Hepatocyte (in vitro differentiated cells): ENCODE measurements around the gene CHST10. TPM values are rescaled to one million over a fixed set of nuclear protein-coding genes. Genes with fewer than 3 reads are reported as not detected.
A peak's percentile ranks its signal among the peaks of the same experiment; 100 is the strongest.

Source experiments
- DNase-seq: peaks from one replicate; pipeline ENCODE4 v3.0.0-alpha.2; 2016; ENCODE audit warnings: low spot score
- H2AFZ ChIP-seq: fragments of 200-600 bp; sonication (generic); 2 replicates; pipeline ENCODE4 v1.6.0; 2016; ENCODE audit warnings: antibody characterized with exemption, mild to moderate bottlenecking
- H3K27ac ChIP-seq: fragments of 200-600 bp; sonication (generic); 2 replicates; pipeline ENCODE4 v1.5.1; 2016; ENCODE audit warnings: mild to moderate bottlenecking
- H3K27me3 ChIP-seq: fragments of 200-600 bp; sonication (generic); 2 replicates; pipeline ENCODE4 v1.6.1; 2016
- H3K36me3 ChIP-seq: fragments of 200-600 bp; sonication (generic); replicated peaks from 2 replicates; pipeline ENCODE4 v1.5.1; 2016; ENCODE audit warnings: low read depth; ENCODE audit not compliant: insufficient read depth
- H3K4me1 ChIP-seq: fragments of 200-600 bp; sonication (generic); 2 replicates; pipeline ENCODE4 v1.5.1; 2016; ENCODE audit warnings: mild to moderate bottlenecking, moderate library complexity; ENCODE audit not compliant: insufficient read depth
- H3K4me2 ChIP-seq: fragments of 200-600 bp; sonication (generic); 2 replicates; pipeline ENCODE4 v1.6.0; 2016
- H3K4me3 ChIP-seq: fragments of 200-600 bp; sonication (generic); 2 replicates; pipeline ENCODE4 v1.5.1; 2016; ENCODE audit warnings: mild to moderate bottlenecking
- H3K79me2 ChIP-seq: fragments of 200-600 bp; sonication (generic); 2 replicates; pipeline ENCODE4 v1.6.0; 2017; ENCODE audit warnings: mild to moderate bottlenecking
- H3K9me2 ChIP-seq: fragments of 200-600 bp; sonication (generic); replicated peaks from 2 replicates; pipeline ENCODE4 v1.6.0; 2017; ENCODE audit warnings: mild to moderate bottlenecking; ENCODE audit not compliant: insufficient read depth
- H3K9me3 ChIP-seq: fragments of 200-600 bp; sonication (generic); 2 replicates; pipeline ENCODE4 v1.5.1; 2016; ENCODE audit warnings: low read depth, mild to moderate bottlenecking
- H4K20me1 ChIP-seq: fragments of 200-600 bp; sonication (generic); 2 replicates; pipeline ENCODE4 v1.6.0; 2016; ENCODE audit warnings: mild to moderate bottlenecking; ENCODE audit not compliant: insufficient read depth, poor library complexity, severe bottlenecking
- CTCF ChIP-seq: fragments of 200-600 bp; sonication (generic); IDR thresholded peaks from 2 replicates; pipeline ENCODE4 v1.5.1; 2016; ENCODE audit warnings: antibody characterized with exemption, mild to moderate bottlenecking; ENCODE audit not compliant: poor library complexity
- EZH2 ChIP-seq: fragments of 200-600 bp; sonication (generic); IDR thresholded peaks from 2 replicates; pipeline ENCODE4 v1.6.1; 2016; ENCODE audit warnings: antibody characterized with exemption, mild to moderate bottlenecking, borderline replicate concordance
- EZH2phosphoT487 ChIP-seq: fragments of 200-600 bp; sonication (generic); IDR thresholded peaks from one replicate; pipeline ENCODE4 v1.6.1; 2018; ENCODE audit warnings: antibody characterized with exemption, mild to moderate bottlenecking, low read depth, moderate library complexity; ENCODE audit not compliant: unreplicated experiment, severe bottlenecking
- WGBS: methylation state at CpG from one replicate; pipeline ENCODE4 v1.1.6; 2016; ENCODE audit warnings: low lambda C conversion rate; ENCODE audit errors: missing lambda C conversion rate; 5-methylcytosine and 5-hydroxymethylcytosine counted together
- polyA plus RNA-seq: library from polyadenylated mRNA; unstranded; fragments of >200 nt; fragmentation: Nextera tagmentation; extraction: Ambion mirVana; gene quantifications from 2 replicates; pipeline ENCODE4 v1.2.1, GENCODE V29; 2016
- total RNA-seq: library from RNA; depleted of rRNA; stranded (reverse); fragments of >200 nt; gene quantifications from 2 replicates; pipeline ENCODE4 v1.2.3, GENCODE V29; 2014

CHST10 gene
- total and polyA plus RNA-seq, 2 experiments from 2014 or later, result 8.0 to 15.3 TPM

GRCh38 chr2:100388703-100389102 is 28.8 kb downstream of the CHST10 start:
- Histone ChIP-seq H3K9me3 (no peaks in the 10 kb centered on the region), H3K79me2 (no peaks in the 10 kb centered on the region), H2AFZ (no peak overlapping the region), H3K9me2 (no peaks in the 10 kb centered on the region), H3K27ac (no peak overlapping the region), H4K20me1 (no peaks in the 10 kb centered on the region), H3K36me3 (no peaks in the 10 kb centered on the region), H3K27me3 (no peaks in the 10 kb centered on the region), H3K4me3 (no peak overlapping the region), H3K4me1 (no peaks in the 10 kb centered on the region), H3K4me2 (no peak overlapping the region)
- 79% methylated on average over 6 of the region's 6 CpGs for WGBS
- TF ChIP-seq EZH2 (no peak), CTCF (no peak), EZH2phosphoT487 (no peak)
- DNase-seq, result no peak

- H3K4me2 ChIP-seq, result no peak overlapping the region
- H3K27me3 ChIP-seq, result no peaks in the 10 kb centered on the region
- H3K27ac ChIP-seq, result no peak overlapping the region
- H3K36me3 ChIP-seq, result no peaks in the 10 kb centered on the region
- H4K20me1 ChIP-seq, result no peaks in the 10 kb centered on the region
- WGBS, result 86% methylated on average over 5 of the region's 5 CpGs
- no peak overlapping the region for H3K4me3 ChIP-seq
- no peaks in the 10 kb centered on the region for H3K9me3 ChIP-seq
- no peak for DNase-seq
- H3K79me2 ChIP-seq, result no peaks in the 10 kb centered on the region
- H3K9me2 ChIP-seq, result no peaks in the 10 kb centered on the region
- H2AFZ ChIP-seq, result no peak overlapping the region
- no peaks in the 10 kb centered on the region for H3K4me1 ChIP-seq
- no peak for TF ChIP-seq CTCF
Observed at GRCh38 chr2:100383954-100384353, 33.5 kb downstream of the CHST10 start.

DNA sequence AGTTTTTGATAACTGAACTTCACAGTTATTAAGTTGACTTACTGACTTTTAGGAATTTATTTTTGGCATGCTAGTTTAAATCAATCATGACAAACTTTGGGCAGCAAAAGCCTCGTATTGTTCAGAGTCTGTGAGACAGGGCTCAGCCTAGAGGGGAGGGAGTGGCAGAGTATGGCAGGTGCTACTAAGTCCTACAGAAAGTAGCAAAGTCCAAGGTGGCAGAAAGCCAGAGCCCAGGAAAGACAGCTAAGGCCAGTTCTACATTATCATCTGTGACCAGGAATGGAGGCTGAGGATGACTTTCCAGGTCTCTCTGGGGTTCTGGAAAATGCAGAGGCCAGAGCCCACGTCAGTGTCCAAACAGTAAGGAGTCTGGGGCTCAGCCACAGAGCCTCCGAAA is 34.2 kb downstream of the CHST10 start:
- no peaks in the 10 kb centered on the region for H3K36me3 ChIP-seq
- no peaks in the 10 kb centered on the region for H4K20me1 ChIP-seq
- no peaks in the 10 kb centered on the region for H3K79me2 ChIP-seq
- 69% methylated on average over 3 of the region's 3 CpGs for WGBS
- no peaks in the 10 kb centered on the region for H3K9me3 ChIP-seq
- H2AFZ ChIP-seq, result no peak overlapping the region
- TF ChIP-seq EZH2phosphoT487, result no peak
- TF ChIP-seq CTCF, result no peak
- no peak for TF ChIP-seq EZH2
- DNase-seq, result peak; percentile 30
- no peaks in the 10 kb centered on the region for H3K4me1 ChIP-seq
- H3K4me3 ChIP-seq, result no peak overlapping the region
- no peak overlapping the region for H3K27ac ChIP-seq
- no peak overlapping the region for H3K4me2 ChIP-seq
- no peaks in the 10 kb centered on the region for H3K27me3 ChIP-seq
- H3K9me2 ChIP-seq, result no peaks in the 10 kb centered on the region

DNA sequence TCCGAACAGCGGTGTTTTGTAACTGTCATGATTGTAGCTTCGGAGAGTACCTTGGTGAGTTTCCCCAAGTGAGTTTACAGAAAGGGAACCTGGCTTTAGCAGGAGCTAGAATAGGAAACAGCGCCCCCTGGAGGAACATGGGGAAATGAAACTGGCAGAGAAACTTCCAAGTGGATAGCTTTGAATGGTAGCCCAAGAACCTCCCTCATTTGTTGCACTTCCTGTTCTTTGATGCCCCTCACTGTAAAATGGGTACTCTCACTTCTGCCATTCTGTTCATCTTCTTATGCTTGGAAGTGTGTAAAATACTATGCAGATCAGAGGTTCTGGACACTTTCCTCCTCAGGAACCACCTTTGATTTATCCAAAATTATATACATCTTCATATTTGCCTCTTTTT is 36.2 kb downstream of the CHST10 start:
- WGBS, result 35% methylated on average over 4 of the region's 4 CpGs
- no peaks in the 10 kb centered on the region for H4K20me1 ChIP-seq
- H3K36me3 ChIP-seq, result no peaks in the 10 kb centered on the region
- no peaks in the 10 kb centered on the region for H3K9me2 ChIP-seq
- no peaks in the 10 kb centered on the region for H3K4me1 ChIP-seq
- peak; percentile 88 for DNase-seq
- TF ChIP-seq CTCF (peak; percentile 88), EZH2phosphoT487 (no peak)
- no peaks in the 10 kb centered on the region for H3K79me2 ChIP-seq
- no peak overlapping the region for H3K4me3 ChIP-seq
- no peaks in the 10 kb centered on the region for H3K27me3 ChIP-seq
- no peak overlapping the region for H3K27ac ChIP-seq
- no peak overlapping the region for H2AFZ ChIP-seq
- H3K9me3 ChIP-seq, result no peaks in the 10 kb centered on the region
- H3K4me2 ChIP-seq, result no peak overlapping the region
